Measurements from ENCODE around the gene TNFRSF8. TPM values are rescaled to one million over a fixed set of nuclear protein-coding genes. Genes with fewer than 3 reads are reported as not detected.

TNFRSF8 gene
- total RNA-seq, 1 donor from 2014 or later: 0.35 TPM

- no peak overlapping the region for H3K4me3 ChIP-seq (ENCODE audit: low read depth, low read length)
- DNase-seq (ENCODE audit: low read depth): no peak
- TF ChIP-seq CTCF (conservative IDR thresholded peaks at IDR 0.05; ENCODE audit: low read depth, low read length): no peak
Observed at GRCh38 chr1:12171206-12172041, 108.3 kb downstream of the TNFRSF8 start.

- no peak for TF ChIP-seq CTCF (conservative IDR thresholded peaks at IDR 0.05; ENCODE audit: low read depth, low read length)
- DNase-seq (ENCODE audit: low read depth): no peak
- H3K4me3 ChIP-seq (ENCODE audit: low read depth, low read length): no peak overlapping the region
Observed at GRCh38 chr1:12172042-12172851, 109.1 kb downstream of the TNFRSF8 start.

GRCh38 chr1:12173041-12173509 lies 110.0 kb downstream of the TNFRSF8 start:
- no peak for DNase-seq (ENCODE audit: low read depth)
- H3K4me3 ChIP-seq (ENCODE audit: low read depth, low read length): no peak overlapping the region
- TF ChIP-seq CTCF (conservative IDR thresholded peaks at IDR 0.05; ENCODE audit: low read depth, low read length): no peak

- TF ChIP-seq CTCF (conservative IDR thresholded peaks at IDR 0.05; ENCODE audit: low read depth, low read length): no peak
- no peak overlapping the region for H3K4me3 ChIP-seq (ENCODE audit: low read depth, low read length)
- DNase-seq (ENCODE audit: low read depth): no peak
Observed at GRCh38 chr1:12173631-12174121, 110.6 kb downstream of the TNFRSF8 start.

GRCh38 chr1:12174924-12175810 lies 112.1 kb downstream of the TNFRSF8 start:
- no peak for TF ChIP-seq CTCF (conservative IDR thresholded peaks at IDR 0.05; ENCODE audit: low read depth, low read length)
- no peak overlapping the region for H3K4me3 ChIP-seq (ENCODE audit: low read depth, low read length)
- no peak for DNase-seq (ENCODE audit: low read depth)
